NCI-H187 treated with DMSO at 0.1 percent for 48 hours (cell line): Measurements from ENCODE around the gene WNT1.

Experiments used
- DNase-seq: peaks from one replicate; lab custom pipeline; 2025; lab: John Stamatoyannopoulos, UW

WNT1 gene

DNA sequence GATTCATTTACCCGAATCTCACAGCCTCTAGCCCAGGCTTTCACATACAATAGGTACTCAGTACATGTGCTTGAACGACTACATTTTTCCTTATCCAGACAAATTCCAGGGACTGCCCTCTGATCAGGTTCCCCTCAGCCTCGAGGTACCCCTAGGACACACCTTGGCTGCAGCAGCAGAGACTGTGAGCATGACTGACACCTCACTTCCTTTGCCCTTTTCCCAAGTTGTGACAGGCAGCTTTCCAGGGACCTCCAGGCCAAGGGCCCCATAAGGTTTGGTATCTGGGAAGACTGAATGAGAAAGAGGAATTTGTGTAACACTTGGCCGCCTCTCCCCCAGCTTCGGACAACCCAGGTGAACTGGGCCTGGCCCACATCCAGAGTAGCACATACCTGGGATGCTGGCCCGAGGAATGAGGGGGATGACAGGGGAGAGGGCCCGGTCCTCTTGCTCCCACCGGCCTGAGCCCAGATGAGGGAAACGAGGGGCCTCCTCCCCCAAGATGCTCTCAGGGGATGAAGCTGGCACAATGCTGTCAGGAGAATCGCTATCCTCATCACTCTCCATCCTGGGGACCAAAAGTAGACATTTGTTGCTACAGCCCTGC is 50.6 kb downstream of the WNT1 start:
- DNase-seq: no peak

DNA sequence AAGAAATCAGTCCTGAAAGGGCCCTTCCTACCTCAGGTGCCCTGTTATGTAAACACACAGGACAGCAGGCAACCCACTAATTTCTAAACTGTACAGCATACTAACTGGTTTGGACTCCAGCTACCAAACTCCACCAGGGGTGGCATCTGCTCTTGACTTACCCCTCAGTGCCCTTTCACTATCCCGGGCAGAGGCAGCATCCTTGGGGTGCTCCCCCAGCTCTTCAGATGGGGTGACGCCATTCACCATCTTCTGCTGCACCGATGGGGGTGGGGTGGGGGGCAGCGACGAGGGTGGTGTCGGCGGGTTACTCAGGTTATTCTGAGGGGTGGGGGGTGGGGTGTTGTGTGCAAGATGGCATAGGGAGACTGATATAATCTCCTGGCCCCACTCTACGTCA is 52.0 kb downstream of the WNT1 start:
- no peak for DNase-seq

DNA sequence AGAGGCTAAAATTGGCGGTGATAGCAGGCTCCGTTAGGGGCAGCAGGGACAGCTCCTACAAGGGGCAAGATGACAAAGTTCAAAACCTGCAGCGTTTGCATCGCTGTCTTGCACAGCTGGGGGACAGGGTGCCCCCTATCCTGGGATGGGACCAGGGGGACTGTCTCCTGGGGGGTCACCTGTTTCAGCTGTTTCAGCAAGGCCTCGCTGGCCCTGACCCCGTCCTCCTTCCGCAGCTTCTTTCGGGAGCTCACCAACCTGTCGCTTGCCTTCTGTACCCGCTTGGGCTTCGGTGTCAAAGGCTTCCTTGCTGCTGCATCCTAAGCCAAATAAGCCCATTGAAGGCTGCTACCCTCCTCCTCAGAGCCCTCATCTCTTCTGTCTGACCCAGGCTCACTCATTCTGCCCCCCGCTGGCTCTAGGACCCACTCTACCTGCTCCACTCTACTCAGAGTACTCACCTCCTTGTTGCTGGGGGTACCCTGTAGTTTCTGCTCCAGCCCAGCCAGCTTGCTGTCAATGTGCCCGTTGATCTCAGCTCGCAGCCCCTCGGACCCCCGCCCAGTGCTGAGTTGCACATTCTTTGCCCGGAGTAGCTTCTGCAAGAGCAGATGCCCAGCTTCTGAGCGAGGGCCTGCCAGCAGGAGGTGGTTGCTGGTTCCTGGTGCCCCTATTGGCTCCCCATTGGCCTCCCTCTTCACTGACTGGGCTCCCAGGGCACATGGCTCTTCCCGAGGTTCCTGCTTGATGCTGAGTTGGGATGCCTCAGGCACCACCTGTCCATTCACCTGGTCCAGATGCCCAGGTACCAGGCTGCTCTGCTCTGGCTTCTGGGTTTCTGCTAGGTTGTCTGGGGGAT is 52.8 kb downstream of the WNT1 start:
- no peak for DNase-seq

DNA sequence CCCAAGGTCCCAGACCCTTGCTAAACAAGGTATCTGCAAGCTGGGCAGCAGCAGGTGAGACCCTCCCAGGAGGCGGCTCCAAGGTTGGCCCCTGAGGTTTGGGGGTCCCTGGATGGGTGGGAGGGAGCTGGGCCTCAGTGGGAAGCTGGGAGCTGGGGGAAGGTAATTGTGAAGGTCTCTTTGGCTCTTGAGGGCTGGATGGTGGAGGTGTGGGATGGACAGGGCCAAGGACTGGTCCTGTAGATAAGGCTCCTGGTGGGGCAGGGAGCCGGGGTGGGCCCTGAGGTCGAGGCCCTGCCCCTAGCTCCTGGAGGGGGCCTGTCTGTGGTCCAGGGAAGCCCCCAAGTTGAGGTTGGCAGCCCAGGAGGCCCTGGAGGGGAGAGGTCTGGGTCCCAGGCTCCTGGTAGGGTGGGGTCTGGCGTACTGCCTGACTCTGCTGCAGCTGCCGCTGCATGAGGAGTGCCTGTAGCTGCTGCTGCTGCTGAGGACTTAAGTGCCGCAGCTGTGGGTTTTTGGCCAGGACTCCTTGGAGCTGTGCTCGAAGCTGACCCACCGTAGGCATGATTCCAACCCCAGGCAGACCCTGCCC is 53.5 kb downstream of the WNT1 start:
- no peak for DNase-seq
